ENCODE data around the gene CCDC7.

- TF ChIP-seq SPI1 (IDR thresholded peaks at IDR 0.05; ENCODE audit: low read depth, low read length), result no peak
- no peak for TF ChIP-seq POLR2AphosphoS5 (IDR thresholded peaks at IDR 0.05; ENCODE audit: low read depth, low read length)
- no peak for TF ChIP-seq TAF1 (IDR thresholded peaks at IDR 0.05; ENCODE audit: low read depth, low read length)
These were observed 298.4 kb downstream of the CCDC7 start for GRCh38 chr10:32744321-32744720.

Data from GM12891 (cell line).